Measurements from ENCODE around the gene REPS1. TPM values are rescaled to one million over a fixed set of nuclear protein-coding genes. Genes with fewer than 3 reads are reported as not detected.
"Not testable (repeated sequence)": the region's sequence is repeated elsewhere in the genome, so short reads cannot be mapped to it uniquely, and the experiment has no call there.

The REPS1 gene
- total RNA-seq, 2 donors from 2014 or later, result 51.7 to 52.5 TPM

DNA sequence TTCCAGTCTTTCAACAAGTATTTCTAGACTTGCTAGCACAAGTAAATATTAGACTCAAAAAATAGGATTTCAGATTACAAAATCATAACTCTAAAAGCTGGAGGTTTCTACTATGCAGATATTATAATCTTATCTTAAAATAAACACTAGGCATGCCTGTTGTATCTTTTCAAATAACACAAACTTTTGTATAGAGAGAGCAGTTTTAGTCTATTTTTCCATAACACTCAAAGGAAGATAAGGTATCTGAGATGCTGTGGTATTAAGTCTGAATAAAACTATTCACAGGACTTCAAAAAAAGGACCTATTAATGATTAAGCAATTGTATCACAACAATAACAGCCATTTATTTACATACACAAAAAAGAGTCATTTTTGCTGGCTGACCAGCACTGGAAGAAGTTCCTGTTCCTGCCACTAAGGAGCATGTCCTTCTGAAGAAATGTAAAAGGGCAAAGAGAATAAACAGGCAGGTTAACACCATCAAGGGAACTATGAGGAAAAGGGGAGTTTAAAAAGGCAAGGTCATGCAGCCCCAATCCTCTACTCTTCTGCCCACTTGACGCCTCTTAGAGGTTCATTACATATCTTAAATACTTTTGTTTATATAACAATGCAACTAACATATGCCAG is 39.4 kb downstream of the REPS1 start:
- Mint-ChIP-seq H3K27ac (peak overlapping the region; percentile 97), H3K4me1 (peaks cover 57% of the 10 kb centered on the region), H3K36me3 (ENCODE audit: low read depth) (peaks cover 41% of the 10 kb centered on the region), H3K9me3 (no peaks in the 10 kb centered on the region), H3K4me3 (peak overlapping the region; percentile 74), H3K27me3 (no peaks in the 10 kb centered on the region)
- no peak for ATAC-seq (replicated peaks)

DNA sequence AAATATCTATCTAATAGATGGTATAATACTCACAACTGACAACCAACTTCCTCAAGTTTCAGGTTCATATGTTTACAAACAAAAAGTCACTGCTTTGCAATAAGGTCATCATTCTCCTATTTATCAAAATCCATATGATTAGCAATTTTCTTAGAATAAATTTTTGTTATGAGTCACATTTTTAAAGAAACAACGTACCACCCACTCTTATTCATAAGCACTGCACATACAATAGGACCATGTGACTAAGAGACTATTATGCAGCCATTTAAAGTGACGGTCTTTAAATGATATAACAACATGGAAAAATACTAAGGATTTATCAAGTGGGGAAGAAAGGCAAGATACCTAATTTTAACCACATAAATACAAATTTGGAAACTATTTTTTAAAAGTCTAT is 40.0 kb downstream of the REPS1 start:
- no peaks in the 10 kb centered on the region for H3K9me3 Mint-ChIP-seq
- H3K36me3 Mint-ChIP-seq (ENCODE audit: low read depth), result peaks cover 48% of the 10 kb centered on the region
- H3K4me1 Mint-ChIP-seq, result peaks cover 51% of the 10 kb centered on the region
- H3K27me3 Mint-ChIP-seq, result no peaks in the 10 kb centered on the region
- H3K27ac Mint-ChIP-seq, result peak overlapping the region; percentile 97
- ATAC-seq (replicated peaks), result peak; percentile 24
- peak overlapping the region; percentile 74 for H3K4me3 Mint-ChIP-seq

DNA sequence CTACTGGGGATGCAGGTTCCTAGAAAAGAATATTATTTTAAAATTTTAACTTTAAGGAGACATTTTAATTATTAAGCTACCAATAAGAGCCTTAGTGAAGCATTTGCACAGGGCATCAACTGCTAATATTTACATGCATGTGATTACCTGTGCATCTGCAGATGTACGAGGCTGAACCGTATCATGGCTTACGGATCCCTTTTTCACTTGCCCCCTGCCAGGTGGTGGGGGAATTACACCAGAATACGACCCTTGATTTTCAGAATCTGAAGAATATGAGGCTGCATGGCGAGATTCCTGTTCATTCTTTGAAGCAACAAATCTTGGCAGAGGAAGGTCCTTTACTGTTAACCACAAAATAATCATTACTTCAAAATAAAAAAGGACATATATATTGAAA is 42.7 kb downstream of the REPS1 start:
- H3K27ac Mint-ChIP-seq, result peak overlapping the region; percentile 97
- H3K27me3 Mint-ChIP-seq, result no peaks in the 10 kb centered on the region
- peaks cover 74% of the 10 kb centered on the region for H3K36me3 Mint-ChIP-seq (ENCODE audit: low read depth)
- no peak for ATAC-seq (replicated peaks)
- no peak overlapping the region for H3K4me3 Mint-ChIP-seq
- H3K4me1 Mint-ChIP-seq, result peaks cover 41% of the 10 kb centered on the region
- no peaks in the 10 kb centered on the region for H3K9me3 Mint-ChIP-seq

DNA sequence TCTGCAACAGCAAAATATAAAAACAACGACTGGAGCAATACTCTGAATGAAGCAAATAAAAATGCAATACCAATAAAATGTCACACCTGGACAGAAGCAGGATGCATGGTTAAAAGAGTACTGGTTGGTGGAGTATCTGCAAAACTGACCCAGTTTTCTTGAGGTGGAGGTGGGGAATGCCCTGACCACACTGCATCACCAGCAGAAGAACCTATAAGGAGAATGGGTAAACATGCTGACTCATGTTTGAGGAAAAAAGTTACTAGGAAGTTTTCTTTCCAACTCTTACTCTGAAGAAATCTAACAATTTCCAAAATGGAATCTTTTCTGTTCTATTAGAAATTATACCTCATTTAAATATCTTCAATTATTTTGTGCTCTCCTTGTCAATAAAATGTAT is 43.6 kb downstream of the REPS1 start:
- peaks cover 36% of the 10 kb centered on the region for H3K4me1 Mint-ChIP-seq
- peaks cover 83% of the 10 kb centered on the region for H3K36me3 Mint-ChIP-seq (ENCODE audit: low read depth)
- ATAC-seq (replicated peaks), result peak; percentile 80
- no peaks in the 10 kb centered on the region for H3K27me3 Mint-ChIP-seq
- peak overlapping the region; percentile 21 for H3K4me3 Mint-ChIP-seq
- peak overlapping the region; percentile 54 for H3K27ac Mint-ChIP-seq
- H3K9me3 Mint-ChIP-seq, result no peaks in the 10 kb centered on the region

DNA sequence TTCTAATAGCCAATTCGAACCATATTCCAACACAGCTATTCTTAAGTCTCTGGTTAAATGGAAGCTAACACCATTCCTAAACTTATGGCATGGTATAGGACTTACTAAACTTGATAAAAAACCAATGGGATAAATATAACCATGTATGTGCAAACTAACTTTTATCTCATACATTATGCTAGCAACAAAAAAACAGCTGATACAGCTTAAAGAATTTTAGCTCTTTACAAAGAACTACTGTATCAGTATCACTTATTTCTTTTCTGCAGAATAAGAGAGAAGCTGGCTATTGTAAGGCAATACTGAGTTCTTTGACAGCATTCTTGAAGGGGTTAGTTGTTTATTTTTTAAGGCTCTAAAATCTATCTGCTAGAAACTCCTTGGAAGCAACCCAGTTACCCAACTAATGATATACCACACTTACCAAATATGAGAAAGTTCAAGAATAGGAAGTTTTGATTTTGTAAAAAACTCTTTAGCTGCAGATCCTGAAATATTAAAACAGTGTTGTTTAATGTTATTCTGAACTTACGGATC is 44.9 kb downstream of the REPS1 start:
- no peaks in the 10 kb centered on the region for H3K27me3 Mint-ChIP-seq
- peaks cover 94% of the 10 kb centered on the region for H3K36me3 Mint-ChIP-seq (ENCODE audit: low read depth)
- H3K4me1 Mint-ChIP-seq, result peaks cover 28% of the 10 kb centered on the region
- no peaks in the 10 kb centered on the region for H3K9me3 Mint-ChIP-seq
- H3K27ac Mint-ChIP-seq, result no peak overlapping the region
- ATAC-seq (replicated peaks), result no peak
- H3K4me3 Mint-ChIP-seq, result no peak overlapping the region

DNA sequence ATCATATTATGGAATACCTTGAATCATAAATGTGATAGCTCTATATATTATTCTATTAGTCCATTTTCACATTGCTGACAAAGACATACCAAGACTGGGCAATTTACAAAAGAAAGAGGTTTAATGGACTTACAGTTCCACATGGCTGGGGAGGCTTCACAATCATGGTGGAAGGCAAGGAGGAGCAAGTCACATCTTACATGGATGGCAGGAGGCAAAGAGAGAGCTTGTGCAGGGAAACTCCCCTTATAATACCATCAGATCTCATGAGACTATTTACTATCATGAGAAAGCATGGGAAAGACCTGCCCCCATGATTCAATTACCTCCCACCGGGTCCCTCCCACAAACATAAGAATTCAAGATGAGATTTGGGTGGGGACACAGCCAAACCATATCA is 51.2 kb downstream of the REPS1 start:
- peaks cover 86% of the 10 kb centered on the region for H3K36me3 Mint-ChIP-seq (ENCODE audit: low read depth)
- not testable (repeated sequence) for H3K27ac Mint-ChIP-seq; H3K9me3 Mint-ChIP-seq; H3K4me1 Mint-ChIP-seq; H3K4me3 Mint-ChIP-seq; ATAC-seq (replicated peaks); H3K27me3 Mint-ChIP-seq

DNA sequence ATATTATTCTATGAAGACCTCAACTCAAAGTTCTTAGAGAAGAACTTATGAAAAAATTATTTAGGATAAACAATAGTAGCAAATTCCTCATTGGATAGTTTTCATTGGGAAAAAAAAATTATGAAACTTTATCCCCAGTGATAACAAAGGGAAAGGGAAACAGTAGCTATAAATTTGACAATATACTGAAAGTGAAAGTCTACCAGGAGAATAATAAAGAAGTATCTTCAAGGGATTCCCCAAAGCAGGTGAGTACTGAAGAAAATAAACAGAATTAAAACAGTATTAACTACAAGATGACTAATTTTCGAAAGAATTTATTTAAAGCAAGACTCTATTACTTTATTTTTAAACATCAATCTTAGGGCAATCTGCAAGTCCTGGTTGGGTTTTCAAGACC is 56.4 kb downstream of the REPS1 start:
- Mint-ChIP-seq H3K9me3 (no peaks in the 10 kb centered on the region), H3K27me3 (no peaks in the 10 kb centered on the region), H3K4me3 (no peak overlapping the region), H3K27ac (no peak overlapping the region), H3K36me3 (ENCODE audit: low read depth) (peaks cover 86% of the 10 kb centered on the region), H3K4me1 (no peaks in the 10 kb centered on the region)
- ATAC-seq (replicated peaks), result no peak

DNA sequence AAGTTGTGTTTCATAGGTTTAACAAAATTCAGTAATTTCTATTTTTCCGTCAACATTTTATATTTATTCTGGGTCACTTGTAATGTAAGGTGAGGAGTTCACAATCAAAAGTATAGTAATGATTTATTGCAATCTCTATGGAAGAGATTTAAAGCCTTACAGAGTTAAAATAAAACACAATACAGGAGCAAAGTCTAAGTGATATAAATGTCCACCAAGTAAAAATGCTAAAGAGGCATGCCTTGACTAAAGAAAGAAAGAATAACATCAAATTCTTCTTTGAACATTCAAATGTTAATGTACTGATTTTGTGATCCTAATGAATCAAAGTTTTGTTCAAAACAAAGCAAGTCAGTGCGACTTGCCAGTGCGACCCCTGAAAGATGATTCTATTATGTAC is 61.5 kb downstream of the REPS1 start:
- Mint-ChIP-seq H3K9me3 (no peaks in the 10 kb centered on the region), H3K27ac (no peak overlapping the region), H3K36me3 (ENCODE audit: low read depth) (peaks cover 81% of the 10 kb centered on the region), H3K4me1 (no peaks in the 10 kb centered on the region), H3K4me3 (no peak overlapping the region), H3K27me3 (no peaks in the 10 kb centered on the region)
- ATAC-seq (replicated peaks), result no peak

DNA sequence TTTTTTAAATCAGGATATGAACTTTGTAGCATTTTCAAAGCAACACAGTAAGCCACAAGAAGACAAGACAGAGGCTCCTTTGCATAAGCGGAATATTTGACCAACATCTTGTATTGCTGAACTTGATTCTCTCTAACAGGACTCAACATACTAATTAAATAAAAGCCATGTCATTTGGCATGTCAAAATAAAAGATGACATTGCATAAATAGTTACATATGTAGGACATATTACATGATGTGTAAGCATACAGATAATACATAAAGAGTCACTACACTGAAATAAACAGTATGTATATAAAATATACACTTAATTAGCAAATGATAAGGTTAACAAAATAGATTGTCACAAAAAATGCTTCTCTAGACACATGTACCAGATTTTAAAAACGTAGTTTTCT is 62.2 kb downstream of the REPS1 start:
- no peak for ATAC-seq (replicated peaks)
- Mint-ChIP-seq H3K4me1 (no peaks in the 10 kb centered on the region), H3K9me3 (no peaks in the 10 kb centered on the region), H3K36me3 (ENCODE audit: low read depth) (peaks cover 81% of the 10 kb centered on the region), H3K27ac (peak overlapping the region; percentile 2), H3K4me3 (no peak overlapping the region), H3K27me3 (no peaks in the 10 kb centered on the region)

DNA sequence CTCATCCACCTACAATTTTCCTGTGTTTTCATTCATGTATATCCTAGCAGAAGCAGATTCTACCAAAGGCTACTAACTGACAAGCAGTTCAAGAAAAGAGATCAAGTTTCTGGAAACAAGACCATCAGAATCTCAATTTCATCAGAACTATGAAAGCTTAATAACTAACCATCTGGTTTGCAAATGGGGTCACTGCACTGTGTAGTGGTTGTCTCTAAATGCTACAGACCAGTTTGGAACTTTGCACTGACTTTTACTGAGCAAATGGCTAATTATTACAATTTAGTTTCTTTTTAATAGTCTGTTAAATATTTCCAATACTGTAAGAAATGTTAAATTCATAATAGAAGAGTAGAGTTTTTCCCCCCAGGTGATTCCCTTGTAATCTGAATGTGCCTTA is 64.5 kb downstream of the REPS1 start:
- Mint-ChIP-seq H3K4me1 (no peaks in the 10 kb centered on the region), H3K36me3 (ENCODE audit: low read depth) (peaks cover 82% of the 10 kb centered on the region), H3K27me3 (no peaks in the 10 kb centered on the region), H3K9me3 (no peaks in the 10 kb centered on the region), H3K4me3 (no peak overlapping the region), H3K27ac (no peak overlapping the region)
- no peak for ATAC-seq (replicated peaks)

DNA sequence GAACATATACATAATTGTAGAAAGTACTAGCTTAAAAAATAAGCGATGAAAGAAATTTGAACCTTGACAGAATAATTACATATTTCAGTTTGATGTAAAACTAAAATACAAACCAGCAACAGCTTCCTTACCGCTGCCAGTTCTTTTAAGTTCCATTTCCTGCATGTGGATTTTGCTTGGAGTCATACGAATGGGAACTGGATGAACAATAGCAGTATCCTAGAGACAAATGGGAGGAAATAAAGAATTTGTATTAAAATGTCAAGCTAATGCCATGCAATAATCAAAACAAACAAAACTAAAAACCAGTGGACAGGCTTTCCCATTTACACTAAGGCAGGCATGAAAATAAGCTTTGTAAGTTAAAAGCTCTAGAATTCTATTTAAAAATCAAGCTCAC is 67.1 kb downstream of the REPS1 start:
- Mint-ChIP-seq H3K27ac (no peak overlapping the region), H3K9me3 (no peaks in the 10 kb centered on the region), H3K4me3 (no peak overlapping the region), H3K27me3 (no peaks in the 10 kb centered on the region), H3K36me3 (ENCODE audit: low read depth) (peaks cover 72% of the 10 kb centered on the region), H3K4me1 (no peaks in the 10 kb centered on the region)
- ATAC-seq (replicated peaks), result no peak

DNA sequence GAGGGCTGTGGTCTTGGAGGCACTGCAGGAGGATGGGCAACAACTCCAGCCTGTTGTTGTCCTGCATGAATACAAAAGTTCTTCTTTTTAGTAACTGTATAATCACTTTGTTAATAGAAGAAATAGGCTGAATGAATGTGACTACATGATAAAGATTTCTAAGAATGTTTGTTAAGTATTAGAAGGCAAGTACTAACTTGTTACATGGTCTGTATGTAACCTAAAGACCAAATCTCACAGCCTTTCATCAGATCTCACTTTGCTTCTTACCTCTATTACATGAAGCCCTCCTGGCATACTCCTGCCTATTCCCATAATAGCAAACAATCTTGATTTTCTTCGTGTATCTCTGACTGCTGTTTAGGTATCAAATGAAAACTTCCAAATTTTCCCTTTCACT is 73.4 kb downstream of the REPS1 start:
- Mint-ChIP-seq H3K27me3 (no peaks in the 10 kb centered on the region), H3K4me1 (no peaks in the 10 kb centered on the region), H3K9me3 (no peaks in the 10 kb centered on the region), H3K4me3 (no peak overlapping the region), H3K36me3 (ENCODE audit: low read depth) (peaks cover 87% of the 10 kb centered on the region), H3K27ac (peak overlapping the region; percentile 29)
- no peak for ATAC-seq (replicated peaks)

DNA sequence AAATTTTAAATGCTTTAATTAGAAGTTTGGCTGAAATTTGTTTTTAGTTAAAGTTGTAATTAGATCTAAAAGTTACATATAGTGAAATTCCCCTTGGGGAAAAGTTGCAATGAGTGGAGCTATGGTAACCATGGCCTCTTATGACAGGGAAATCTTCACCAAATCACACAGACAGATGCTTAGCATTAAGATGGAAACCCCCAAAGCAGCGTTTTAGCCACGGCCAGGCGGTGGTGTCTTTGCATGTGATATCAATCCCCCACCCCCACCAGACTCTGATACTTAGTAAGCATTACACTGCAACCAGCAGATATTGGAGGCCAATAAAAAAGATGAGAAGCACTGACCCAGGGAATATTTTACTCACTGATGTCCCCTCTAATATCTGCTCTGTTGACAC is 75.7 kb downstream of the REPS1 start:
- Mint-ChIP-seq H3K4me3 (no peak overlapping the region), H3K36me3 (ENCODE audit: low read depth) (peaks cover 96% of the 10 kb centered on the region), H3K4me1 (no peaks in the 10 kb centered on the region), H3K27ac (no peak overlapping the region), H3K27me3 (no peaks in the 10 kb centered on the region), H3K9me3 (no peaks in the 10 kb centered on the region)
- no peak for ATAC-seq (replicated peaks)

DNA sequence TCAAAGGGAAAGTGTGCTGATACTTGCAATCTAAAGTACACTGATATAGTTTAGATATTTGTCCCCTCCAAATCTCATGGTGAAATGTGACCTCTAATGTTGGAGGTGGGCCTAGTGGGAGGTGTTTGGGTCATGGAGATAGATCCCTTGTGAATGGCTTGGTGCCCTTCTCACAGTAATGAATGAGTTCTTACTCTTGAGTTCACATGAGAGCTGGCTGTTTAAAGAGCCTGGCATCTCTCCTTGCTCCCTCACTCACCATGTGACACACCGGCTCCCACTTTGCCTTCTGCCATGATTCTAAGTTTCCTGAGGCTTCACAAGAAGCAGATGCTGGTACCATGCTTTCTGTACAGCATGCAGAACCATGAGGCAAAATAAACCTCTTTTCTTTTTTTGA is 78.1 kb downstream of the REPS1 start:
- Mint-ChIP-seq H3K27me3 (no peaks in the 10 kb centered on the region), H3K4me1 (no peaks in the 10 kb centered on the region), H3K4me3 (no peak overlapping the region), H3K9me3 (no peaks in the 10 kb centered on the region), H3K27ac (no peak overlapping the region), H3K36me3 (ENCODE audit: low read depth) (peaks cover 98% of the 10 kb centered on the region)
- ATAC-seq (replicated peaks), result no peak

DNA sequence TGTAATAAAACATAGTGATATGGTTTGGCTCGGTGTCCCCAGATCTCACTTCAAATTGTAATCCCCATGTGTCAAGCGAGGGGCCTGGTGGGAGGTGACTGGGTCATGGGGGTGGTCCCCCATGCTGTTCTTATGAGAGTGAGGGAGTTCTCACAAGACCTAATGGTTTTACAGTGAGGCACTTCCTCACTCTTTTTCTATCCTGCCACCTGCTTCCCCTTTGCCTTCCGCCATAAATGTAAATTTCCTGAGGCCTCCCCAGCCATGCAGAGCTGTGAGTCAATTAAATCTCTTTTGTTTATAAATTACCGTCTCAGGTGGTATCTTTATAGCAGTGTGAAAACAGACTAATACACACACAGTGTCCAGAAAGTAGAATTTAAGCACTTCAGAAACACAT is 78.5 kb downstream of the REPS1 start:
- Mint-ChIP-seq H3K36me3 (ENCODE audit: low read depth) (peaks cover 98% of the 10 kb centered on the region), H3K9me3 (no peaks in the 10 kb centered on the region), H3K27me3 (no peaks in the 10 kb centered on the region), H3K27ac (no peak overlapping the region), H3K4me1 (no peaks in the 10 kb centered on the region), H3K4me3 (no peak overlapping the region)
- no peak for ATAC-seq (replicated peaks)

DNA sequence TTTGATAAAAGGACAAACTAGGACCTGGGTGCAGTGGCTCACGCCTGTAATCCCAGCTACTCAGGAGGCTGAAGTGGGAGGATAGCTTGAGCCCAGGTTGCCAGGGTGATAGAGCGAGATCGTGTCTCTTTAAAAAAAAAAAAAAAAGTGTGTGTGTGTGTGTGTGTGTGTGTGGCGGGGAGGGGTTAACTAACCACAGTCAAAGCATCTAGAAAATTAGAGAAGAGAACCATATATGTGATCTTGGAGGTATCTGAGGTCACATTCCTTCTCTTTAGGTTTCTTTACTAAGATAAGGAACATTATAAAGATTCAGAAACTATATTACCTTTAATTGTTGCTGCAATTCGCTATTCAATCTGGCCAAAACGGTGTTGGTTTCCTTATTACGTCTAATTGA is 80.9 kb downstream of the REPS1 start:
- Mint-ChIP-seq H3K4me3 (no peak overlapping the region), H3K9me3 (no peaks in the 10 kb centered on the region), H3K27ac (peak overlapping the region; percentile 46), H3K4me1 (no peaks in the 10 kb centered on the region), H3K36me3 (ENCODE audit: low read depth) (peaks cover 91% of the 10 kb centered on the region), H3K27me3 (no peaks in the 10 kb centered on the region)
- no peak for ATAC-seq (replicated peaks)

All from activated T-helper 17 cell treated with anti-CD3 and anti-CD28 coated beads, Interleukin-2, amount 50 U/mL, for 72 hours (primary cell).